Gastroesophageal sphincter (tissue), 4 donors: ENCODE measurements around the gene ZBTB18. TPM values are rescaled to one million over a fixed set of nuclear protein-coding genes. Genes with fewer than 3 reads are reported as not detected.

Experiments used
- ATAC-seq: fragments of 150-250 bp; one replicate; pipeline ENCODE4 v1.9.1; 2016; ENCODE audit warnings: mild to moderate bottlenecking, moderate library complexity
- H3K27ac ChIP-seq, 4 donors: fragments of 200-600 bp; sonication (generic) in 3 of 4; 1 replicate in 3 of 4; 2 replicates in 1 of 4; pipeline ENCODE4 v1.5.1; 2016 to 2019
- H3K27me3 ChIP-seq: fragments of 200-600 bp; sonication (generic); one replicate; pipeline ENCODE4 v1.5.1; 2019
- H3K36me3 ChIP-seq, 2 donors: fragments of 200-600 bp; sonication (generic); one replicate each; pipeline ENCODE4 v1.5.1; 2019; ENCODE audit warnings: control low read depth in 1 of 2
- H3K4me1 ChIP-seq, 3 donors: fragments of 200-600 bp; sonication (generic); 1 replicate in 2 of 3; 2 replicates in 1 of 3; pipeline ENCODE4 v1.5.1; 2016 to 2019; ENCODE audit warnings: control low read depth in 2 of 3
- H3K4me3 ChIP-seq, 2 donors: fragments of 200-600 bp; sonication (generic); one replicate each; pipeline ENCODE4 v1.5.1; 2019; ENCODE audit warnings: mild to moderate bottlenecking in 1 of 2, moderate library complexity in 1 of 2
- H3K9me3 ChIP-seq, 3 donors: fragments of 200-600 bp; sonication (generic); one replicate each; pipeline ENCODE4 v1.5.1; 2017 to 2019; ENCODE audit warnings: control low read depth in 2 of 3
- EP300 ChIP-seq: sonication (generic); formaldehyde crosslinking; IDR thresholded peaks from one replicate; pipeline ENCODE4 v1.6.1; 2017; ENCODE audit warnings: antibody characterized with exemption, mild to moderate bottlenecking
- POLR2A ChIP-seq, 2 donors: fragments of 450-650 bp; IDR thresholded peaks; one replicate each; pipeline ENCODE4 v1.6.1; 2017; ENCODE audit warnings: antibody characterized with exemption in 2 of 2, mild to moderate bottlenecking in 2 of 2, moderate library complexity in 1 of 2
- POLR2AphosphoS5 ChIP-seq: sonication (generic); formaldehyde crosslinking; IDR thresholded peaks from one replicate; pipeline ENCODE4 v1.6.1; 2017; ENCODE audit warnings: antibody characterized with exemption
- WGBS, 2 donors: methylation state at CpG; one replicate each; pipeline ENCODE4 v1.1.5; 2018; ENCODE audit warnings: low coverage in 1 of 2; 5-methylcytosine and 5-hydroxymethylcytosine counted together
- total RNA-seq, 4 donors: library from RNA; depleted of rRNA; stranded (reverse); fragments of >200 nt; gene quantifications; one replicate each; pipeline ENCODE4 v1.1.0, GENCODE V29; 2016
- TF ChIP-seq, protein P1 (sequence below), 4 experiments: fragments of 200-600 bp in 2 of 4; fragments of 450-650 bp in 2 of 4; sonication (generic) in 1 of 4; IDR thresholded peaks; one replicate each; pipeline ENCODE4 v1.5.1; 2017 to 2019; ENCODE audit warnings: antibody characterized with exemption in 4 of 4, mild to moderate bottlenecking in 2 of 4, moderate library complexity in 2 of 4

The ZBTB18 gene
- total RNA-seq, 4 donors from 2014 or later: 12.5 to 25.1 (median 20.4) TPM

DNA sequence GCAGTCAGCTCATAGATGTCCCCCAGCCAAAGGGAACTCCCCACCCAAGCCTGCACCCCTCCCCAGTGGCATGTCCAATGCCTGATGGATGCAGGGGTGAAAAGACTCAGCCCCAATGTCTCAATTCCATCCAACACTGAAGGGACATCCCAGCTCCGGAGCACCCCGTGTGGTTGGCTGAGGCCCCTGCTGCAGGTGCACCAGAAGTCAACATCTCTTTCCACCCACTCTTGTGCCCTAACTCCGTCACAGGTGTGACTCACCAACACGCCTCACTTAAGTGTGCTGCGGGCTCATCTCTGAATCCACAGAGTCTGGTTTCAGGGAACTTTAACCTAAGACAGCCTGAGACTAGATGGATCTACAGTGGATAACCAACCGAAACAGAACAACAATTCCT is 40.9 kb upstream of the ZBTB18 start:
- WGBS, 2 donors: 73% methylated on average over 4 of the region's 6 CpGs; no CpG with 5 or more reads in 1 of the 2 donors
- H3K36me3 ChIP-seq: no peaks in the 10 kb centered on the region
- no peaks in the 10 kb centered on the region for H3K9me3 ChIP-seq
- peaks cover 10% of the 10 kb centered on the region for H3K27me3 ChIP-seq
- no peak for ATAC-seq
- H3K4me3 ChIP-seq: no peak overlapping the region
- no peak for TF ChIP-seq POLR2A (IDR thresholded peaks at IDR 0.05)
- TF ChIP-seq POLR2AphosphoS5: no peak
- TF ChIP-seq EP300: no peak
- TF ChIP-seq, protein P1, sequence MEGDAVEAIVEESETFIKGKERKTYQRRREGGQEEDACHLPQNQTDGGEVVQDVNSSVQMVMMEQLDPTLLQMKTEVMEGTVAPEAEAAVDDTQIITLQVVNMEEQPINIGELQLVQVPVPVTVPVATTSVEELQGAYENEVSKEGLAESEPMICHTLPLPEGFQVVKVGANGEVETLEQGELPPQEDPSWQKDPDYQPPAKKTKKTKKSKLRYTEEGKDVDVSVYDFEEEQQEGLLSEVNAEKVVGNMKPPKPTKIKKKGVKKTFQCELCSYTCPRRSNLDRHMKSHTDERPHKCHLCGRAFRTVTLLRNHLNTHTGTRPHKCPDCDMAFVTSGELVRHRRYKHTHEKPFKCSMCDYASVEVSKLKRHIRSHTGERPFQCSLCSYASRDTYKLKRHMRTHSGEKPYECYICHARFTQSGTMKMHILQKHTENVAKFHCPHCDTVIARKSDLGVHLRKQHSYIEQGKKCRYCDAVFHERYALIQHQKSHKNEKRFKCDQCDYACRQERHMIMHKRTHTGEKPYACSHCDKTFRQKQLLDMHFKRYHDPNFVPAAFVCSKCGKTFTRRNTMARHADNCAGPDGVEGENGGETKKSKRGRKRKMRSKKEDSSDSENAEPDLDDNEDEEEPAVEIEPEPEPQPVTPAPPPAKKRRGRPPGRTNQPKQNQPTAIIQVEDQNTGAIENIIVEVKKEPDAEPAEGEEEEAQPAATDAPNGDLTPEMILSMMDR (IDR thresholded peaks at IDR 0.05): no peak
- peaks cover 0 to 8% (median 0%) of the 10 kb centered on the region in 3 donors for H3K4me1 ChIP-seq
- H3K27ac ChIP-seq: no peak overlapping the region

DNA sequence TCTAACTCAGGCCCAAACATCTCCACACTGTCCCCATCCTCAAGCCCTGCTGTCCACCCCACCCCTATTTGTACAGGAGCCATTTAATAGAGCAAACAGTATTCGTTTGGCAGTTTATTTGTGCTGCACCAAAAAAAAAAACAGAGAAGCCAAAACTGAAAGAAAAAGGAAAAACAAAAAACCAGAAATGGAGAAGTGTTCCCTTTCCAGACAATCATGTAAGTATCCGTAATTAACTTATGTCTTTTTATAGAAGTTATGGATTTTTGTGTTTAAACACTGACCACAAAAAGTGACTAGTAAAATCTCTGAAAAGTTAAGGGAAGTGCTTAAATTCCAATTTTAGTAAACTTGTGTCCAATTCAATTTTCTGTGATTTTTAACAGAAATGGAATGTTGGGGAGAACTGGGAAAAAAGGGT is 40.4 kb upstream of the ZBTB18 start:
- Histone ChIP-seq H3K4me1 (peaks cover 0 to 8% (median 0%) of the 10 kb centered on the region in 3 donors), H3K36me3 (no peaks in the 10 kb centered on the region), H3K9me3 (no peaks in the 10 kb centered on the region), H3K4me3 (no peak overlapping the region), H3K27me3 (peaks cover 10% of the 10 kb centered on the region), H3K27ac (no peak overlapping the region)
- ATAC-seq: no peak
- TF ChIP-seq EP300 (no peak), POLR2A (IDR thresholded peaks at IDR 0.05) (no peak), POLR2AphosphoS5 (no peak)
- TF ChIP-seq, protein P1 (IDR thresholded peaks at IDR 0.05): no peak
- 41 to 47% methylated on average over 2 of the region's 2 CpGs for WGBS, 2 donors

DNA sequence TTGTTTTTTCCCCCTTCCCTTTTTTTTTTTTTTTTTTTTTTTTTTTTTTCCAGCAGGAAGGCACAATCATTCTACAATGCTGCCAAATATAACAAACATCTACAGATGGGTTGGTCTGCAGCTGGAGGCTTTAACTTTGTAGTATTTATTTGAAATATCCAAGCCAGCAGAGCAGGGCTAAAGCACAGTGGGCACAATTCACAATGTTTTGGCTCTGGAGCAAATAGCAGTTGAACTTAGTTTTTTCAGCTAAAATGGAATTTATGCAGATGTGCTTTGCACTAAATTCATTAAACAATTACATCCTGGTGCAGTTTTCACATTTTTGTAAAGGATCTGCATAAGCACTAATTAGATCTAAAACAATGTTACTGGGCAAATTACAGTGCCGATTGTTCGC is 39.8 kb upstream of the ZBTB18 start:
- TF ChIP-seq EP300 (no peak), POLR2A (IDR thresholded peaks at IDR 0.05) (no peak), POLR2AphosphoS5 (no peak)
- TF ChIP-seq, protein P1 (IDR thresholded peaks at IDR 0.05): no peak
- Histone ChIP-seq H3K36me3 (no peaks in the 10 kb centered on the region), H3K9me3 (no peaks in the 10 kb centered on the region), H3K27ac (no peak overlapping the region), H3K4me3 (no peak overlapping the region), H3K27me3 (peaks cover 10% of the 10 kb centered on the region), H3K4me1 (peaks cover 0 to 8% (median 0%) of the 10 kb centered on the region in 3 donors)
- WGBS, 2 donors: 34 to 42% methylated on average over 2 of the region's 2 CpGs
- ATAC-seq: no peak

DNA sequence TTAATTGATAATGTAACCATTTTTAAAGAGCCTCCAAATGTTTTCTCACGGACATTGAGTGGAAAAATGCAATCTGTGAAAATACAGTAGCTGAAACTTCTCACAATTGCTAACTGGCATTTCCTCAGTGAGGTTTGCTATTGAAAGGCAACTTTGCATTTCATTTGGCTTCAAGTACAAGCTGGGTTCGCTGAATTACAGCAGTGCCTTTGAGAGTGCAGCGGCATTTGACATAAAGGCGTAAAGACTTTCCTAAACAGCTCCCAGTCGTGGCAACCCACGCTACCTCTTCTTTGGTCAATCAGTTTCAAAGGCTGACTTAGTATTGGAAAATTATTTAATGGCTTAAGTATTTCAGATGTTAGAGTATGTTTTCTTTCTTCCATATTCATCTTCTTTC is 39.3 kb upstream of the ZBTB18 start:
- H3K9me3 ChIP-seq: no peaks in the 10 kb centered on the region
- H3K27me3 ChIP-seq: peaks cover 10% of the 10 kb centered on the region
- WGBS, 2 donors: 46% methylated on average over 6 of the region's 6 CpGs
- no peak overlapping the region for H3K27ac ChIP-seq
- peaks cover 0 to 8% (median 0%) of the 10 kb centered on the region in 3 donors for H3K4me1 ChIP-seq
- no peaks in the 10 kb centered on the region for H3K36me3 ChIP-seq
- no peak overlapping the region for H3K4me3 ChIP-seq
- no peak for TF ChIP-seq EP300
- no peak for TF ChIP-seq POLR2A (IDR thresholded peaks at IDR 0.05)
- TF ChIP-seq, protein P1 (IDR thresholded peaks at IDR 0.05): no peak
- TF ChIP-seq POLR2AphosphoS5: no peak
- no peak for ATAC-seq

DNA sequence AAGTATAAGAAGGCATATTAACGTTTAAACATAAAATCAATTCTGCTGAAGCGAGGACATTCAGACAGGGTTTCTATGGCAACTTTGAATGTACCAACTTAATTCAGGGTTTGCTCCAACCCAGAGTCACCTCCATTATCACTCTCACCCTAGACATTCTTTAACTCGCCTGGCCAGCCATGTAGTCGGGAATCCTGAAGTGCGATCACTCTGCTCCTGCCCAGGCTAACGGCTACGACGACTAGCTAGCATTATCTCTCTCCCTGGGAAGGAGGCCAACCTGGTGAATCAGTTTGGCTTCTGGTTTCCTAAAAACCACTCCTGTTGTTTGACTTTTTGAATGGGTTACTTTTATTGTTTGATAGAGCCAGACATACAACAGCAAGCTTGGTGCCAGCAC is 38.9 kb upstream of the ZBTB18 start:
- peaks cover 0 to 8% (median 0%) of the 10 kb centered on the region in 3 donors for H3K4me1 ChIP-seq
- no peak overlapping the region for H3K4me3 ChIP-seq
- H3K27ac ChIP-seq: no peak overlapping the region
- TF ChIP-seq POLR2AphosphoS5: no peak
- TF ChIP-seq EP300: no peak
- TF ChIP-seq, protein P1 (IDR thresholded peaks at IDR 0.05): no peak
- no peak for TF ChIP-seq POLR2A (IDR thresholded peaks at IDR 0.05)
- H3K36me3 ChIP-seq: no peaks in the 10 kb centered on the region
- no peaks in the 10 kb centered on the region for H3K9me3 ChIP-seq
- ATAC-seq: no peak
- H3K27me3 ChIP-seq: peaks cover 10% of the 10 kb centered on the region
- 37 to 68% methylated on average over 5 of the region's 8 CpGs for WGBS, 2 donors
